Measurements from ENCODE around the gene KCTD4.

- TF ChIP-seq POLR2A (IDR thresholded peaks at IDR 0.05; ENCODE audit: low read length): no peak
- TF ChIP-seq GATA1 (IDR thresholded peaks at IDR 0.05; ENCODE audit: low read depth, low read length): no peak
These were observed 20.5 kb downstream of the KCTD4 start for GRCh38 chr13:45180303-45180702.
